Calu3 (cell line): ENCODE results near the gene ATG16L2. TPM values are rescaled to one million over a fixed set of nuclear protein-coding genes. Genes with fewer than 3 reads are reported as not detected.

Experiments
- Bru-seq: library from RNA; stranded (reverse); fragments of 400-500 nt; gene quantifications from one replicate; lab custom pipeline; 2021; lab: Mats Ljungman, UMichigan
- BruChase-seq, 2 experiments: library from RNA; stranded (reverse); fragments of 400-500 nt; gene quantifications; one replicate each; lab custom pipeline; 2021; lab: Mats Ljungman, UMichigan
- BruUV-seq: library from RNA; stranded (reverse); fragments of 400-500 nt; replicated peaks from 2 replicates; lab custom pipeline; 2021; lab: Mats Ljungman, UMichigan
- CTCF ChIA-PET: fragments of 300-600 bp; sonication (Branson Sonifier 250); formaldehyde crosslinking; loops from one replicate; lab custom pipeline; 2022; ENCODE audit warnings: antibody characterized with exemption; lab: Charles Lee
- DNase-seq: peaks from one replicate; pipeline ENCODE4 v3.0.0; 2022
- H3K27ac Mint-ChIP-seq: one replicate; pipeline ENCODE4 v1.8.0; 2022; ENCODE audit warnings: mixed read lengths; ENCODE audit not compliant: unreplicated experiment
- H3K27me3 Mint-ChIP-seq: one replicate; pipeline ENCODE4 v1.8.0; 2022; ENCODE audit warnings: mixed read lengths; ENCODE audit not compliant: unreplicated experiment
- H3K36me3 Mint-ChIP-seq: one replicate; pipeline ENCODE4 v1.8.0; 2022; ENCODE audit warnings: mild to moderate bottlenecking, moderate library complexity, mixed read lengths; ENCODE audit not compliant: insufficient read depth, unreplicated experiment
- H3K4me1 Mint-ChIP-seq: one replicate; pipeline ENCODE4 v1.8.0; 2022; ENCODE audit warnings: mild to moderate bottlenecking, low read depth, mixed read lengths; ENCODE audit not compliant: unreplicated experiment
- H3K4me3 Mint-ChIP-seq: one replicate; pipeline ENCODE4 v1.8.0; 2022; ENCODE audit warnings: mild to moderate bottlenecking, low read depth, moderate library complexity, mixed read lengths; ENCODE audit not compliant: unreplicated experiment
- H3K9me3 Mint-ChIP-seq: one replicate; pipeline ENCODE4 v1.8.0; 2022; ENCODE audit warnings: low read depth, mixed read lengths; ENCODE audit not compliant: unreplicated experiment
- CTCF ChIP-seq: fragments of 200-600 bp; IDR thresholded peaks from one replicate; pipeline ENCODE4 v1.8.0; 2022; ENCODE audit warnings: antibody characterized with exemption; ENCODE audit not compliant: unreplicated experiment
- intact Hi-C: fragments of 100-400 bp; cut with micrococcal nuclease; formaldehyde crosslinking; loops from one replicate; pipeline ENCODE4 v1.10.0; 2022; ENCODE audit not compliant: unreplicated experiment
- long read RNA-seq: library from polyadenylated mRNA; stranded (forward); transcript quantifications from one replicate; pipeline ENCODE4 v2.0.0, GENCODE V29; 2022
- total RNA-seq: library from RNA; stranded (reverse); gene quantifications from 2 replicates; pipeline ENCODE4 v1.2.3, GENCODE V29; 2022

The ATG16L2 gene, protein sequence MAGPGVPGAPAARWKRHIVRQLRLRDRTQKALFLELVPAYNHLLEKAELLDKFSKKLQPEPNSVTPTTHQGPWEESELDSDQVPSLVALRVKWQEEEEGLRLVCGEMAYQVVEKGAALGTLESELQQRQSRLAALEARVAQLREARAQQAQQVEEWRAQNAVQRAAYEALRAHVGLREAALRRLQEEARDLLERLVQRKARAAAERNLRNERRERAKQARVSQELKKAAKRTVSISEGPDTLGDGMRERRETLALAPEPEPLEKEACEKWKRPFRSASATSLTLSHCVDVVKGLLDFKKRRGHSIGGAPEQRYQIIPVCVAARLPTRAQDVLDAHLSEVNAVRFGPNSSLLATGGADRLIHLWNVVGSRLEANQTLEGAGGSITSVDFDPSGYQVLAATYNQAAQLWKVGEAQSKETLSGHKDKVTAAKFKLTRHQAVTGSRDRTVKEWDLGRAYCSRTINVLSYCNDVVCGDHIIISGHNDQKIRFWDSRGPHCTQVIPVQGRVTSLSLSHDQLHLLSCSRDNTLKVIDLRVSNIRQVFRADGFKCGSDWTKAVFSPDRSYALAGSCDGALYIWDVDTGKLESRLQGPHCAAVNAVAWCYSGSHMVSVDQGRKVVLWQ
- total RNA-seq, result 28.7 and 29.1 TPM in 2 replicates
- percentile 49 among the genes with signal in this experiment for Bru-seq, nascent RNA
- percentile 47 among the genes with signal in this experiment for BruChase-seq, experiment 1, labeled RNA remaining after a 6-hour chase
- percentile 57 among the genes with signal in this experiment for BruChase-seq, experiment 2, labeled RNA remaining after a 2-hour chase
- long read RNA-seq, transcript ATG16L2-201 (18 exons, 2,243 nt), result major isoform, 5 of 36 reads
- long read RNA-seq, partial matches to known transcripts, result 13 of 36 reads
- long read RNA-seq, other reads (novel, unspliced or antisense), result 18 of 36 reads

GRCh38 chr11:72814286-72815109 is at the start of gene ATG16L2:
ATG16L2 (plus strand) TSS chr11:72814411; CDS start chr11:72814446, 35 bp downstream.
- CTCF ChIA-PET, result no interaction called here

DNA sequence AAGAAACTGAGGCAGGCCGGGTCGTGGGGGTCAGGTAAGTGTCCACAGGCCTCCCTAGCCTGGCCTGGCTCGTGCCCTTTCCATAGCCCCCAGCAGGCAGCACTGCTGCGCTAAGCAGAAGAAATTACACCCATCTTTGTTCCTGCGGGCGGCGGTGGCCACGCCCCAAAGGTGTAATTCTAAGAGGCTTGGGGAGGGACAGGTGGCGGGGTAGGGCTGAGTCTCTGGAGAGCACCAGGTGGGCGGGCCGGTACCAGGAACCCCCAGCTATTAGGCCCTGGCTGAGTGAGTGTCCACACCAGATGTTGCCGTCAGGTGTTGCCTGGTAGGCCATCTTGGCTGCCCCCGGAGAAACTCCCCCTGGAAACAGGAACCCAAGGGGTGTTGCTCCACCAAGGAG is 49.7 kb upstream of the ATG16L2 start:
- peaks cover 11% of the 10 kb centered on the region for H3K36me3 Mint-ChIP-seq
- no peak for TF ChIP-seq CTCF
- intact Hi-C loops, result no loop called here
- no peak for DNase-seq
- no TSS peak for BruUV-seq
- H3K4me1 Mint-ChIP-seq, result peaks cover 17% of the 10 kb centered on the region
- no peak overlapping the region for H3K27ac Mint-ChIP-seq
- no peak overlapping the region for H3K4me3 Mint-ChIP-seq
- H3K9me3 Mint-ChIP-seq, result no peaks in the 10 kb centered on the region
- H3K27me3 Mint-ChIP-seq, result no peaks in the 10 kb centered on the region
- CTCF ChIA-PET, result no interaction called here

More at GRCh38 chr11:72814286-72815109, at the start of gene ATG16L2:
- no peaks in the 10 kb centered on the region for H3K9me3 Mint-ChIP-seq
- intact Hi-C loops, result loop anchor here (5.0 kb wide), 1 partner anchor 92 kb away; no protein-coding TSS in a partner anchor
- no peak for TF ChIP-seq CTCF
- peaks cover 26% of the 10 kb centered on the region for H3K4me1 Mint-ChIP-seq
- H3K27me3 Mint-ChIP-seq, result no peaks in the 10 kb centered on the region
- peak within 1 kb of the TSS; percentile 88 for H3K4me3 Mint-ChIP-seq
- DNase-seq, result peak; percentile 94
- BruUV-seq, result TSS peak; percentile 57
- H3K27ac Mint-ChIP-seq, result peak within 1 kb of the TSS; percentile 86
- peaks cover 35% of the 10 kb centered on the region for H3K36me3 Mint-ChIP-seq

GRCh38 chr11:72766152-72766902 is 47.9 kb upstream of the ATG16L2 start:
- peaks cover 11% of the 10 kb centered on the region for H3K36me3 Mint-ChIP-seq
- no peaks in the 10 kb centered on the region for H3K27me3 Mint-ChIP-seq

More at GRCh38 chr11:72766152-72766902, 47.9 kb upstream of the ATG16L2 start:
- no TSS peak for BruUV-seq
- H3K4me3 Mint-ChIP-seq, result no peak overlapping the region
- no peaks in the 10 kb centered on the region for H3K9me3 Mint-ChIP-seq
- no peak overlapping the region for H3K27ac Mint-ChIP-seq
- TF ChIP-seq CTCF, result no peak
- DNase-seq, result no peak
- H3K4me1 Mint-ChIP-seq, result peaks cover 9% of the 10 kb centered on the region
- intact Hi-C loops, result no loop called here
- CTCF ChIA-PET, result interaction anchor here (0.6 kb wide), 1 partner anchor 269 kb away, joined by 3 read pairs; no protein-coding TSS in a partner anchor
